Measurements from ENCODE around the gene GSG1L. TPM values are rescaled to one million over a fixed set of nuclear protein-coding genes. Genes with fewer than 3 reads are reported as not detected.

Gene GSG1L
- total and polyA plus RNA-seq, 12 donors = 0.11 TPM; not detected in 11

DNA sequence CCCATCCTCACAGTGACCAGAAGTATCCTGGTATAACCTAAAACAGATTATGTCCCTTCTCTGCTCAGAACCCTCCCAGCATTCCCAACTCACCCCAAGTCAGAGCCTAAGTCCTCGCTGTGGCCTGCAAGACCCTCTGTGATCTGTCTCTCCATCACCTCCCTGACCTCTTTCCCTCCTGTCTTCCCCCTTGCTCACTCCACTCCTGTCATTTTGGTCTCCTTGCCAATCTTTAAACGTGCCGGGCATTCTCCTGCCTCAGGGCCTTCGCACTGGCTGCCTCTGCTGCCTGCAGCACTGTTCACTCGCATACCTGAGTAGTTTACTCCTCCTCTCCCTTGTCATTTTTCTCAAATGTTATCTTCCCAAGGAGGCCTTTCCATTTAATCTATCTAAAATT lies 97.7 kb downstream of the GSG1L start:
- DNase-seq = no peak
- WGBS, 4 donors = 86 to 90% (median 87%) methylated on average over 5 of the region's 5 CpGs

DNA sequence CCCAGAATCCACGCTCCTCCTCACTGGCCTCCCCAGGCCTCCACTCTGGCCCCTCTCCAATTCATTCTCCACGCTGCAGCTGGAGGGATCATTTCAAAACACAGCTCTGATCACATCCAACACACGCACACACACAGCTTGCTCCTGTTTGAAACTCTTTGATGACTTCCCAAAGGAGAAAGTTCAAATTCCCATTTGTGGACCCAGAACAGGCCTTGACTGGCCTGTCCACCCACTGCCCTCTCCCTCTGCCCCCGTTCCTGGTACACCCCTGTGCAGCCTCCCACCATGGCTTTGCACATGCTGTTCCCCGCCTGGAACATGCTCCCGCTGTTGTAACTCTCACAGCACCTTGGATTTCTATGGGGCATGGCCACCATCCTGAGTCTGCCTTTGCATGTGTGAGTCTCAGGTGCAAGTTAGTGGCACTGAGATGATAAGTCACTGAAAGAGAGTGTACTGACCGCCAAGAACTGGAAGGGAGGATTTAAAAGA lies 100.0 kb downstream of the GSG1L start:
- Histone ChIP-seq H3K36me3 (replicated peaks in 1 of 2) (no peaks in the 10 kb centered on the region), H3K4me1 (replicated peaks in 1 of 2) (no peaks in the 10 kb centered on the region), H3K9me3 (replicated peaks in 1 of 3) (no peaks in the 10 kb centered on the region), H3K27me3 (no peaks in the 10 kb centered on the region), H3K27ac (no peak overlapping the region), H3K4me3 (no peak overlapping the region)
- TF ChIP-seq, protein P1, sequence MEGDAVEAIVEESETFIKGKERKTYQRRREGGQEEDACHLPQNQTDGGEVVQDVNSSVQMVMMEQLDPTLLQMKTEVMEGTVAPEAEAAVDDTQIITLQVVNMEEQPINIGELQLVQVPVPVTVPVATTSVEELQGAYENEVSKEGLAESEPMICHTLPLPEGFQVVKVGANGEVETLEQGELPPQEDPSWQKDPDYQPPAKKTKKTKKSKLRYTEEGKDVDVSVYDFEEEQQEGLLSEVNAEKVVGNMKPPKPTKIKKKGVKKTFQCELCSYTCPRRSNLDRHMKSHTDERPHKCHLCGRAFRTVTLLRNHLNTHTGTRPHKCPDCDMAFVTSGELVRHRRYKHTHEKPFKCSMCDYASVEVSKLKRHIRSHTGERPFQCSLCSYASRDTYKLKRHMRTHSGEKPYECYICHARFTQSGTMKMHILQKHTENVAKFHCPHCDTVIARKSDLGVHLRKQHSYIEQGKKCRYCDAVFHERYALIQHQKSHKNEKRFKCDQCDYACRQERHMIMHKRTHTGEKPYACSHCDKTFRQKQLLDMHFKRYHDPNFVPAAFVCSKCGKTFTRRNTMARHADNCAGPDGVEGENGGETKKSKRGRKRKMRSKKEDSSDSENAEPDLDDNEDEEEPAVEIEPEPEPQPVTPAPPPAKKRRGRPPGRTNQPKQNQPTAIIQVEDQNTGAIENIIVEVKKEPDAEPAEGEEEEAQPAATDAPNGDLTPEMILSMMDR (IDR thresholded peaks at IDR 0.05) = no peak
- TF ChIP-seq POLR2A (IDR thresholded peaks at IDR 0.05) = no peak
- WGBS, 4 donors = 82 to 88% (median 86%) methylated on average over 7 of the region's 7 CpGs
- no peak for DNase-seq
- intact Hi-C loops (cut with DNase I) = no loop called here

More for the DNA sequence above, 97.7 kb downstream of the GSG1L start:
- TF ChIP-seq, protein P1 (IDR thresholded peaks at IDR 0.05) = no peak
- TF ChIP-seq POLR2A (IDR thresholded peaks at IDR 0.05) = no peak
- intact Hi-C loops (cut with DNase I) = no loop called here
- Histone ChIP-seq H3K27ac (no peak overlapping the region), H3K9me3 (replicated peaks in 1 of 3) (no peaks in the 10 kb centered on the region), H3K36me3 (replicated peaks in 1 of 2) (no peaks in the 10 kb centered on the region), H3K4me1 (replicated peaks in 1 of 2) (no peaks in the 10 kb centered on the region), H3K4me3 (no peak overlapping the region), H3K27me3 (no peaks in the 10 kb centered on the region)

DNA sequence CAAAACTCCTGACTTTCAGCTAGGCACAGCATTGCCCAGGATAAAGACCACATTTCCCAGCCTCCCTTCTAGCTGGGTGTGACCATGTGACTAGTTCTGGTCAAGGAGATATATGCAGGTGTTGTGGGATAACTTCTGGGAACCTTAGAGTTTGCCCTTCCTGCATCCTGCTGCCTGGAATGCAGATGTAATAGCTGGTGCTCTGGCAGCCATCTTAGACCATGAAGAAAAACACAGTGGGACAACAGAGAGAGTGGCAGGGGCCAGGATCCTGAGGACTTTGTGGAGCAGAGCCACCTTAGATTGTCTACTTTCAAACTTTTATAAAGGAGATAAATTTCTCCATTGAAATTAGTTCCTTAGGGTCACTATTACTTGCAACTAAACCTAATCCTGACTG lies 101.3 kb downstream of the GSG1L start:
- intact Hi-C loops (cut with DNase I) = no loop called here
- TF ChIP-seq, protein P1 (IDR thresholded peaks at IDR 0.05) = no peak
- TF ChIP-seq POLR2A (IDR thresholded peaks at IDR 0.05) = no peak
- DNase-seq = no peak
- Histone ChIP-seq H3K36me3 (replicated peaks in 1 of 2) (no peaks in the 10 kb centered on the region), H3K4me3 (no peak overlapping the region), H3K4me1 (replicated peaks in 1 of 2) (no peaks in the 10 kb centered on the region), H3K27me3 (no peaks in the 10 kb centered on the region), H3K9me3 (replicated peaks in 1 of 3) (no peaks in the 10 kb centered on the region), H3K27ac (no peak overlapping the region)

DNA sequence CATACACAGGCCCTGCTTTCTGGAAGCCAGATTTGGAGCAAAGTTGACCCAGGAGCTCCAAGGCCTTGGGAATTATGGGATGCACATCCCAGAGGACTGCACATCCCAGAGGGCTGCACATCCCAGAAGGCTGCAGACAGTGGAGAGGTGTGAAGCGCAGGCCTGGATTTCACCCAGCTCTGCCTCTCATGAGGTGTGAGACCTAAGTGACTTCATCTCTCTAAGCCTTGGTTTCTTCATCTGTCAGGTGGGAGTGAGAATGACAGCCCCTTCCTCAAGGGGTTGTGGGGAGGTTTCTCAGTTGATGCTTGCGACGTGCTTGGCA lies 102.3 kb downstream of the GSG1L start:
- H3K27me3 ChIP-seq = no peaks in the 10 kb centered on the region
- TF ChIP-seq POLR2A (IDR thresholded peaks at IDR 0.05) = no peak
- TF ChIP-seq, protein P1 (IDR thresholded peaks at IDR 0.05) = no peak
- no peak overlapping the region for H3K27ac ChIP-seq
- H3K4me3 ChIP-seq = no peak overlapping the region
- no peaks in the 10 kb centered on the region for H3K36me3 ChIP-seq (replicated peaks in 1 of 2)
- no peak for DNase-seq
- WGBS, 4 donors = 70 to 89% (median 82%) methylated on average over 2 to 3 of the region's 3 CpGs
- H3K9me3 ChIP-seq (replicated peaks in 1 of 3) = no peaks in the 10 kb centered on the region
- H3K4me1 ChIP-seq (replicated peaks in 1 of 2) = no peaks in the 10 kb centered on the region
- intact Hi-C loops (cut with DNase I) = no loop called here

All from adrenal gland (tissue), 12 donors.